ENCODE data around the gene JMJD1C.

- TF ChIP-seq, protein P1, sequence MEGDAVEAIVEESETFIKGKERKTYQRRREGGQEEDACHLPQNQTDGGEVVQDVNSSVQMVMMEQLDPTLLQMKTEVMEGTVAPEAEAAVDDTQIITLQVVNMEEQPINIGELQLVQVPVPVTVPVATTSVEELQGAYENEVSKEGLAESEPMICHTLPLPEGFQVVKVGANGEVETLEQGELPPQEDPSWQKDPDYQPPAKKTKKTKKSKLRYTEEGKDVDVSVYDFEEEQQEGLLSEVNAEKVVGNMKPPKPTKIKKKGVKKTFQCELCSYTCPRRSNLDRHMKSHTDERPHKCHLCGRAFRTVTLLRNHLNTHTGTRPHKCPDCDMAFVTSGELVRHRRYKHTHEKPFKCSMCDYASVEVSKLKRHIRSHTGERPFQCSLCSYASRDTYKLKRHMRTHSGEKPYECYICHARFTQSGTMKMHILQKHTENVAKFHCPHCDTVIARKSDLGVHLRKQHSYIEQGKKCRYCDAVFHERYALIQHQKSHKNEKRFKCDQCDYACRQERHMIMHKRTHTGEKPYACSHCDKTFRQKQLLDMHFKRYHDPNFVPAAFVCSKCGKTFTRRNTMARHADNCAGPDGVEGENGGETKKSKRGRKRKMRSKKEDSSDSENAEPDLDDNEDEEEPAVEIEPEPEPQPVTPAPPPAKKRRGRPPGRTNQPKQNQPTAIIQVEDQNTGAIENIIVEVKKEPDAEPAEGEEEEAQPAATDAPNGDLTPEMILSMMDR (conservative IDR thresholded peaks at IDR 0.05; ENCODE audit: low read depth, low read length) = no peak
- TF ChIP-seq EZH2phosphoT487 (IDR thresholded peaks at IDR 0.05; ENCODE audit: borderline replicate concordance, low read length) = no peak
Measured at GRCh38 chr10:63214571-63214970, 251.2 kb downstream of the JMJD1C start.

Measured in PC-3 (cell line).